Measurements from ENCODE around the gene PAK6. TPM values are rescaled to one million over a fixed set of nuclear protein-coding genes. Genes with fewer than 3 reads are reported as not detected.

The PAK6 gene
- polyA plus RNA-seq, 1 donor (not counting 4 experiments of a cell fraction or from before 2014, with no cell fraction given): 11.5 TPM

- TF ChIP-seq CTCF (optimal IDR thresholded peaks at IDR 0.05 in 1 of 3, IDR thresholded peaks at IDR 0.05 in 1 of 3, conservative IDR thresholded peaks at IDR 0.05 in 1 of 3; ENCODE audit: extremely low read depth in 1 of 3, insufficient read depth in 2 of 3, low read length in 3 of 3) (no peak), EZH2 (IDR thresholded peaks at IDR 0.05; ENCODE audit: low read length) (no peak)
- Histone ChIP-seq H3K27me3 (ENCODE audit: control insufficient read depth, extremely low read depth, insufficient read depth, low read length) (peaks cover 28% of the 10 kb centered on the region), H3K27ac (ENCODE audit: control insufficient read depth, insufficient read depth, low read length) (no peak overlapping the region), H3K4me3 (ENCODE audit: control insufficient read depth in 2 of 3, extremely low read depth in 1 of 3, insufficient read depth in 2 of 3, low read depth in 1 of 3, low read length in 3 of 3) (no peak overlapping the region), H3K9ac (ENCODE audit: control insufficient read depth, extremely low read depth, insufficient read depth, low read length) (no peak overlapping the region), H4K20me1 (ENCODE audit: control insufficient read depth, extremely low read depth, insufficient read depth, low read length) (no peaks in the 10 kb centered on the region), H3K4me1 (ENCODE audit: control insufficient read depth, extremely low read depth, insufficient read depth, low read length) (no peaks in the 10 kb centered on the region), H3K9me1 (ENCODE audit: control insufficient read depth, extremely low read depth, insufficient read depth, low read length) (no peaks in the 10 kb centered on the region), H3K79me2 (ENCODE audit: control insufficient read depth, insufficient read depth, low read length) (no peaks in the 10 kb centered on the region), H3K9me3 (ENCODE audit: control insufficient read depth, low read depth, low read length) (no peaks in the 10 kb centered on the region), H3K4me2 (ENCODE audit: control insufficient read depth, extremely low read depth, insufficient read depth, low read depth, low read length) (no peak overlapping the region), H2AFZ (ENCODE audit: control insufficient read depth, low read length) (no peak overlapping the region), H3K36me3 (ENCODE audit: control insufficient read depth in 2 of 2, extremely low read depth in 1 of 2, insufficient read depth in 2 of 2, low read length in 2 of 2) (no peaks in the 10 kb centered on the region)
- no peak for FAIRE-seq
- dilution Hi-C loops (cut with MboI; ENCODE audit: extremely low pct_ligation_motif_present, low sequenced_read_pairs): no loop called here
- DNase-seq (ENCODE audit: low read depth, low spot score): no peak
Measured at GRCh38 chr15:40297356-40297755, 58.5 kb downstream of the PAK6 start.

GRCh38 chr15:40298216-40298935 lies 59.5 kb downstream of the PAK6 start:
- H3K4me3 ChIP-seq (ENCODE audit: control insufficient read depth in 2 of 3, extremely low read depth in 1 of 3, insufficient read depth in 2 of 3, low read depth in 1 of 3, low read length in 3 of 3): no peak overlapping the region
- no peak for TF ChIP-seq EZH2 (IDR thresholded peaks at IDR 0.05; ENCODE audit: low read length)
- no peak for TF ChIP-seq CTCF (optimal IDR thresholded peaks at IDR 0.05 in 1 of 3, IDR thresholded peaks at IDR 0.05 in 1 of 3, conservative IDR thresholded peaks at IDR 0.05 in 1 of 3; ENCODE audit: extremely low read depth in 1 of 3, insufficient read depth in 2 of 3, low read length in 3 of 3)

More at GRCh38 chr15:40298216-40298935, 59.5 kb downstream of the PAK6 start:
- Histone ChIP-seq H3K27me3 (ENCODE audit: control insufficient read depth, extremely low read depth, insufficient read depth, low read length) (peaks cover 20% of the 10 kb centered on the region), H3K9me3 (ENCODE audit: control insufficient read depth, low read depth, low read length) (no peaks in the 10 kb centered on the region), H3K36me3 (ENCODE audit: control insufficient read depth in 2 of 2, extremely low read depth in 1 of 2, insufficient read depth in 2 of 2, low read length in 2 of 2) (no peaks in the 10 kb centered on the region), H2AFZ (ENCODE audit: control insufficient read depth, low read length) (no peak overlapping the region), H3K4me2 (ENCODE audit: control insufficient read depth, extremely low read depth, insufficient read depth, low read depth, low read length) (no peak overlapping the region), H3K4me1 (ENCODE audit: control insufficient read depth, extremely low read depth, insufficient read depth, low read length) (no peaks in the 10 kb centered on the region), H3K79me2 (ENCODE audit: control insufficient read depth, insufficient read depth, low read length) (no peaks in the 10 kb centered on the region), H4K20me1 (ENCODE audit: control insufficient read depth, extremely low read depth, insufficient read depth, low read length) (no peaks in the 10 kb centered on the region), H3K9me1 (ENCODE audit: control insufficient read depth, extremely low read depth, insufficient read depth, low read length) (no peaks in the 10 kb centered on the region), H3K9ac (ENCODE audit: control insufficient read depth, extremely low read depth, insufficient read depth, low read length) (no peak overlapping the region), H3K27ac (ENCODE audit: control insufficient read depth, insufficient read depth, low read length) (no peak overlapping the region)
- no peak for DNase-seq (ENCODE audit: low read depth, low spot score)
- no peak for FAIRE-seq
- dilution Hi-C loops (cut with MboI; ENCODE audit: extremely low pct_ligation_motif_present, low sequenced_read_pairs): no loop called here

Data from keratinocyte (primary cell).